Measurements from ENCODE around the gene HSD17B3. TPM values are rescaled to one million over a fixed set of nuclear protein-coding genes. Genes with fewer than 3 reads are reported as not detected.

HSD17B3 gene
- total RNA-seq: not detected in 3 replicates
- long read RNA-seq: 0 reads

GRCh38 chr9:96302021-96302420 is at the start of gene HSD17B3:
TSS of gene HSD17B3 (minus strand) at chr9:96302176. CDS start at chr9:96302104, 72 bp downstream.
- DNase-seq (ENCODE audit: low spot score): no peak
- Mint-ChIP-seq H3K4me3 (ENCODE audit: unreplicated experiment) (no peak within 1 kb of the TSS), H3K4me1 (ENCODE audit: low read depth) (peaks cover 12% of the 10 kb centered on the region), H3K36me3 (ENCODE audit: low read depth) (peaks cover 2% of the 10 kb centered on the region), H3K27ac (ENCODE audit: unreplicated experiment) (no peak within 1 kb of the TSS), H3K27me3 (ENCODE audit: low read depth) (no peaks in the 10 kb centered on the region), H3K9me3 (ENCODE audit: low read depth) (peaks cover 3% of the 10 kb centered on the region)
- TF ChIP-seq, protein P1, sequence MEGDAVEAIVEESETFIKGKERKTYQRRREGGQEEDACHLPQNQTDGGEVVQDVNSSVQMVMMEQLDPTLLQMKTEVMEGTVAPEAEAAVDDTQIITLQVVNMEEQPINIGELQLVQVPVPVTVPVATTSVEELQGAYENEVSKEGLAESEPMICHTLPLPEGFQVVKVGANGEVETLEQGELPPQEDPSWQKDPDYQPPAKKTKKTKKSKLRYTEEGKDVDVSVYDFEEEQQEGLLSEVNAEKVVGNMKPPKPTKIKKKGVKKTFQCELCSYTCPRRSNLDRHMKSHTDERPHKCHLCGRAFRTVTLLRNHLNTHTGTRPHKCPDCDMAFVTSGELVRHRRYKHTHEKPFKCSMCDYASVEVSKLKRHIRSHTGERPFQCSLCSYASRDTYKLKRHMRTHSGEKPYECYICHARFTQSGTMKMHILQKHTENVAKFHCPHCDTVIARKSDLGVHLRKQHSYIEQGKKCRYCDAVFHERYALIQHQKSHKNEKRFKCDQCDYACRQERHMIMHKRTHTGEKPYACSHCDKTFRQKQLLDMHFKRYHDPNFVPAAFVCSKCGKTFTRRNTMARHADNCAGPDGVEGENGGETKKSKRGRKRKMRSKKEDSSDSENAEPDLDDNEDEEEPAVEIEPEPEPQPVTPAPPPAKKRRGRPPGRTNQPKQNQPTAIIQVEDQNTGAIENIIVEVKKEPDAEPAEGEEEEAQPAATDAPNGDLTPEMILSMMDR (IDR thresholded peaks at IDR 0.05): no peak

DNA sequence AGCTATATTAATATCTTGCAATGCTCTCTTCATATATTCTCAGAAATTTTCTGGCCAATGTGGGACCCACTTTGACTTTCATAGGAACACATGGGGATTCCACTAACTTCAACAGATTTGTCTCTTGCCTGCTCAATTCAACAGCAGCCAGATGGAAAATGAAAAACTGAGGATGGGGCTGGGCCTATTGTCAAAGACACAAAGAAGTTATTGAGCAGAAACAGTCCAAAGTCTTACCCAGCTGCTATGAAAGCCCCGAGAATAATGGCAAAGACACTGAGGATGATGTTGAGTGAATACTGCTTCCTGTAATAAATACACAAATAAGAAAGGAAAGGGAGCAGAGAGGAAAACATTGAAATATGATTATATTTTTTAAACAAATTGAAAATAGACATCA is 48.9 kb upstream of the HSD17B3 start:
- TF ChIP-seq, protein P1 (IDR thresholded peaks at IDR 0.05): no peak
- Mint-ChIP-seq H3K27ac (ENCODE audit: unreplicated experiment) (no peak overlapping the region), H3K27me3 (ENCODE audit: low read depth) (no peaks in the 10 kb centered on the region), H3K9me3 (ENCODE audit: low read depth) (peaks cover 8% of the 10 kb centered on the region), H3K36me3 (ENCODE audit: low read depth) (peaks cover 16% of the 10 kb centered on the region), H3K4me1 (ENCODE audit: low read depth) (no peaks in the 10 kb centered on the region), H3K4me3 (ENCODE audit: unreplicated experiment) (no peak overlapping the region)
- DNase-seq (ENCODE audit: low spot score): no peak

DNA sequence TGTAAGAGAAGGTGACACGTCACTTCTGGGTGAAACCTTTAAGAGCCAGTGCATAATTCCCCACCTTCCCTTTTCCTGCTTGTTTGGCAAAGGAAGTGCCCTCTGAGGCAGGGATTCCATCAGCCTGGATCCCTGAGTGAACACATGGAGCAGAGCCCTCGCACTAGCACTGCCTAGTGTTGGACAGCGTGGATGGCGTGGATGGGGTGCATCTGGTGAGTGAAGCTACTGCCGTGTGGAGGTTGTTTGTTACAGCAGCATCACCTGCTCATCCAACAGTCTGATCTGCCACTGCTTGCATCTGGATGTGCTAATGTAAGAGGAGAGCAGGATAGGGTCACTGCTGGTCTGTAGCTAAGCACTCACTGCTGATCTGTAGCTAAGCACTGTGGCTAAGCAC is 46.3 kb upstream of the HSD17B3 start:
- peaks cover 13% of the 10 kb centered on the region for H3K36me3 Mint-ChIP-seq (ENCODE audit: low read depth)
- peaks cover 8% of the 10 kb centered on the region for H3K9me3 Mint-ChIP-seq (ENCODE audit: low read depth)
- peaks cover 7% of the 10 kb centered on the region for H3K4me1 Mint-ChIP-seq (ENCODE audit: low read depth)
- H3K27me3 Mint-ChIP-seq (ENCODE audit: low read depth): no peaks in the 10 kb centered on the region
- DNase-seq (ENCODE audit: low spot score): no peak
- TF ChIP-seq, protein P1 (IDR thresholded peaks at IDR 0.05): no peak
- H3K27ac Mint-ChIP-seq (ENCODE audit: unreplicated experiment): no peak overlapping the region
- H3K4me3 Mint-ChIP-seq (ENCODE audit: unreplicated experiment): no peak overlapping the region

DNA sequence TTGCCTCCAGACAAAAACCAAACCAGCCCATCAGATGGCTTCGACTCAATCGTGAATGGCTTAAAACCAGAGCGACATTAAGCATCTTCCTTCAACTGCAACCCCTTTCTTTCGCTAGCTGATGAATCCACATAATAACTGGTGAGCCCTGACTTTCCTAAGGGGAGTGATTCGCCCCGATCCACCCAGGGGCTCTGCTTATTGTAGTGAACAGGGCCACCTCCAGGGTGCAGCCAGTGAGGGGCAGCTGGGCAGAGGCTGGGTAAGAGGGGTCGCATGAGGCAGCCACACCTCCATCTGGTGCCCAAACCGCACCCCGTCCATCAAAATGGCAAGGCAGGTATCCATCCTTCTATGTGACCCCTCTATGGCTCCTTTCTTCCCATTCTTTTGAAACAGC is 43.6 kb upstream of the HSD17B3 start:
- peak overlapping the region; percentile 28 for H3K27ac Mint-ChIP-seq (ENCODE audit: unreplicated experiment)
- H3K36me3 Mint-ChIP-seq (ENCODE audit: low read depth): peaks cover 10% of the 10 kb centered on the region
- no peaks in the 10 kb centered on the region for H3K27me3 Mint-ChIP-seq (ENCODE audit: low read depth)
- no peak for DNase-seq (ENCODE audit: low spot score)
- TF ChIP-seq, protein P1 (IDR thresholded peaks at IDR 0.05): no peak
- H3K4me1 Mint-ChIP-seq (ENCODE audit: low read depth): peaks cover 7% of the 10 kb centered on the region
- peaks cover 4% of the 10 kb centered on the region for H3K9me3 Mint-ChIP-seq (ENCODE audit: low read depth)
- H3K4me3 Mint-ChIP-seq (ENCODE audit: unreplicated experiment): no peak overlapping the region

DNA sequence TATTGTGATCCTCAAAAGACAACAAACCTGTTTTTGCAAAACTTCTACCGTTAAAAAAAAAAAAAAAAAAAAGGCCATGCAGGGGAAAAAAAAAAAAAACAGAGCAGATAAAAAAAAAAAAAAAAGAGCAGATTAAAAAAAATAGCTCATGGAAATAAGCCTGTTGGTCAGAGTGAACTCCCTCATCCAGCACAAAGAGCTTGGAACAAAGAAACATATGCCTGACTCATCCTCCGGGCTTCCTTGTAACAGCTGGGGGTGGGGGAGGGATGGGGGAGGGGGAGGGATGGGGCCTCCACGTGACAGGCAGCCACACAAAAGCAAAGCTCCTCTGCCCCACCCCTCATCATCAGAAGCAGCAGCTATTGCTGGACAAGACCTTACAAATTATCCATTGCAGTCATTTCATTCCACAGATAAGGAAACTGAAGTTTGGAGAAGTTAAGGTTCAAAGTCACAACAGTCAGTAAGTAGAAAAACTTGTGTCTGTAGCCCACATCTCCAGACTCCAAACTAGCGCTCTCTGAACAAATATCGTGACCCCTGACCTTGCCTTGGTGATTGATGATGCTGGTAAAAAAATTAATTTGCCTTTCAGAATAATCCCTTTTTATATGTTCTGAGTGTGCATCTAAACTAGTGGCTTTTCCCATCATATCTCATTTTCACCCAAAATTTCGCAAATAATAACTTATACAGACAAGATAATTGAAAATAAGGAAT is 42.6 kb upstream of the HSD17B3 start:
- Mint-ChIP-seq H3K27ac (ENCODE audit: unreplicated experiment) (peak overlapping the region; percentile 36), H3K4me3 (ENCODE audit: unreplicated experiment) (no peak overlapping the region), H3K36me3 (ENCODE audit: low read depth) (peaks cover 10% of the 10 kb centered on the region), H3K9me3 (ENCODE audit: low read depth) (peaks cover 4% of the 10 kb centered on the region), H3K27me3 (ENCODE audit: low read depth) (no peaks in the 10 kb centered on the region), H3K4me1 (ENCODE audit: low read depth) (peaks cover 14% of the 10 kb centered on the region)
- TF ChIP-seq, protein P1 (IDR thresholded peaks at IDR 0.05): no peak
- DNase-seq (ENCODE audit: low spot score): no peak

Data from chondrocyte (in vitro differentiated cells).